NT2/D1 (cell line): ENCODE measurements around the gene MT1H.
"Not testable (repeated sequence)": the region's sequence is repeated elsewhere in the genome, so short reads cannot be mapped to it uniquely, and the experiment has no call there.

Experiments used
- DNase-seq: peaks from one replicate; pipeline ENCODE4 v3.0.0-alpha.2; 2011; ENCODE audit warnings: low read depth, low spot score
- H3K27me3 ChIP-seq: 2 replicates; pipeline ENCODE4 v1.6.0; 2011; ENCODE audit warnings: mild to moderate bottlenecking; ENCODE audit not compliant: insufficient read length, insufficient read depth
- H3K36me3 ChIP-seq: 2 replicates; pipeline ENCODE4 v1.6.1; 2011; ENCODE audit warnings: mild to moderate bottlenecking, low read length, mixed read lengths; ENCODE audit not compliant: insufficient read depth, insufficient read length
- H3K4me1 ChIP-seq: 2 replicates; pipeline ENCODE4 v1.5.1; 2011; ENCODE audit not compliant: insufficient read depth, insufficient read length
- H3K4me3 ChIP-seq: 2 replicates; pipeline ENCODE4 v1.5.1; 2011; ENCODE audit warnings: low read depth; ENCODE audit not compliant: insufficient read length
- H3K9ac ChIP-seq: 2 replicates; pipeline ENCODE4 v1.6.0; 2011; ENCODE audit warnings: low read depth; ENCODE audit not compliant: insufficient read length
- H3K9me3 ChIP-seq: 2 replicates; pipeline ENCODE4 v1.5.1; 2011; ENCODE audit warnings: mild to moderate bottlenecking, low read length; ENCODE audit not compliant: insufficient read depth
- SUZ12 ChIP-seq: IDR thresholded peaks from 2 replicates; pipeline ENCODE4 v1.6.1; 2011; ENCODE audit not compliant: insufficient read length, insufficient read depth; ENCODE audit errors: extremely low read depth
- YY1 ChIP-seq: IDR thresholded peaks from 2 replicates; pipeline ENCODE4 v1.6.1; 2011; ENCODE audit not compliant: insufficient read length, insufficient read depth
- ZNF274 ChIP-seq: IDR thresholded peaks from 2 replicates; pipeline ENCODE4 v1.6.1; 2011; ENCODE audit warnings: mild to moderate bottlenecking, low read depth, low read length

Gene MT1H

GRCh38 chr16:56657555-56658326 is 11.9 kb upstream of the MT1H start, which contains the start of gene MT1F:
MT1F (plus strand) TSS chr16:56657959; CDS start chr16:56658059, 100 bp downstream.
- H3K9me3 ChIP-seq, result no peaks in the 10 kb centered on the region
- no peak for TF ChIP-seq YY1
- TF ChIP-seq ZNF274, result no peak
- no peak for TF ChIP-seq SUZ12
- H3K4me1 ChIP-seq, result no peaks in the 10 kb centered on the region
- H3K36me3 ChIP-seq, result peaks cover 31% of the 10 kb centered on the region
- peak; percentile 90 for DNase-seq
- H3K9ac ChIP-seq, result peak within 1 kb of the TSS; percentile 95
- peak within 1 kb of the TSS; percentile 92 for H3K4me3 ChIP-seq
- H3K27me3 ChIP-seq, result no peaks in the 10 kb centered on the region

DNA sequence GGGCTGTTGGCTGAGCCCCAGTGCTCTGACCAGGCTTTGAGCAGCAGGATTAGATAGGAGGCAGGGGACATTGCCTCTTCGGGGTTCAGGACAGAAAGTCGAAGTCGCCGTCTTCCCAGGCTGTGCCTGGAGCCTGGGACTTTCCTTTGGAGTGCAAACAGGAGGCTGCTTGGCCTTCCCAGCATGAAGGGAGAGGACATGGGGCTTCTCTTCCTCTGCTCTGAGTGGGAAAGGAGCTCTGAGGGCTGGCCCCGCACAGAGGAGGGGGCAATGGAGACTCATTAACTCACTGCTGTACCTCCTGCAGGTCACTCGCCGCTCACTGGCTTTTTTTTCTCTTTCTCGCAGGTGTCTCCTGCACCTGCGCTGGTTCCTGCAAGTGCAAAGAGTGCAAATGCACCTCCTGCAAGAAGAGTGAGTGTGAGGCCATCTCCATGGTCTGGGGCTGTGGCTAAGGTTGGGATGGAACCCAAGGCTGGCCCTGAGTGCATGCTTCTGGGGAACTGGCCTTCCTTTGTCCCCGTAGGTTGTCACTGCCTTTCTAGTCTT is 11.2 kb upstream of the MT1H start:
- Histone ChIP-seq H3K27me3 (no peaks in the 10 kb centered on the region), H3K4me3 (peak overlapping the region; percentile 92), H3K9ac (peak overlapping the region; percentile 79), H3K9me3 (no peaks in the 10 kb centered on the region), H3K4me1 (no peaks in the 10 kb centered on the region), H3K36me3 (peaks cover 31% of the 10 kb centered on the region)
- TF ChIP-seq ZNF274 (no peak), SUZ12 (no peak)
- no peak for DNase-seq

DNA sequence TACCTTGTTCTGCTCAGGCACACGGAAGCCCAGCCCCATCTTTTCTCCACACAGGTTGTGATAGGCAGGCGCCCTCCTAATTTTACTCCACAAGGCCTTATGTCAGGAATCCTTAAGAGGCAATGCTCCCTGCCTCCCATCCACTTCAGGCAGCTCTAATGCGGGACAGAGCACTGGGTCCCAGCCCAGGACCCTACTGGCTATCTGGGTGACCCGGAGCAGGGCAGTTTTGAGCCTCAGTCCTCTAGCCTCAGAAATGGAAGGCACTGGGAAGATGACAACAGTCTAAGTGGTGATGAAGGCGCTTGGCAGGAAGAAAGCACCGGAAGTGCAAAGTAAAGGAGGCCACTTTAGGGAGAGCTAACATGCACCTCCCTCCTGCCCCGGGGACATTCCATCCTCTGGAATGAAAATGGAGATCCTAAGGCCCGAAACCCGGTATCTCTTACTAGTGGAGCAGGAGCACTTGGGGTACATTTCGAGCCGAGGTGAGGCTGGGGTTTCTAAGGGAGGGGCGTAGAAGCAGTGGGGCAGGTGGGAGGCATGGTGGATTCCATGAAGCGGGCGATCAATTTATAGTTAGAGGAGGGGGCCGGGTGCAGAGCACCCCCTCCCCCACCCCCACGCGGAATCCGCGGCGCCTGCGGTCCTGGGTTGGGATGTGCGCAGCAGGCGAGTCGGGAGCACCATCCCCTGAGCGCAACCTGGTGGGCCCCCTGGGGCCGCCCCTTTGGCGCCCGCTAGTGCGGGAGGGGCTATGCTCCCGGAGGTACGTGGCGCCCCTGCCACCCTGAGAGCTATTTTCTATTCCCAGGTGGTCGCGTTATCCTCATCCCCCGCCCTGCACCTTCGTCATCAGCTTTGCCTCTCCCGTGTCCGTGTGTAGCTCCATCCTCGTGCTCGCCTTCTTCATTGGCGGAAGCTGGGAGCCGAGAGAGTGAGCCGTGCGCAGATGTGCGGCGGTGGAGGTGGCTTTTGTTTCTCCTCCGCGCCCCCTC is 7.0 kb upstream of the MT1H start:
- Histone ChIP-seq H3K27me3 (no peaks in the 10 kb centered on the region), H3K4me1 (no peaks in the 10 kb centered on the region), H3K36me3 (peaks cover 31% of the 10 kb centered on the region), H3K9me3 (no peaks in the 10 kb centered on the region), H3K9ac (no peak overlapping the region), H3K4me3 (no peak overlapping the region)
- TF ChIP-seq YY1, result no peak
- no peak for DNase-seq

DNA sequence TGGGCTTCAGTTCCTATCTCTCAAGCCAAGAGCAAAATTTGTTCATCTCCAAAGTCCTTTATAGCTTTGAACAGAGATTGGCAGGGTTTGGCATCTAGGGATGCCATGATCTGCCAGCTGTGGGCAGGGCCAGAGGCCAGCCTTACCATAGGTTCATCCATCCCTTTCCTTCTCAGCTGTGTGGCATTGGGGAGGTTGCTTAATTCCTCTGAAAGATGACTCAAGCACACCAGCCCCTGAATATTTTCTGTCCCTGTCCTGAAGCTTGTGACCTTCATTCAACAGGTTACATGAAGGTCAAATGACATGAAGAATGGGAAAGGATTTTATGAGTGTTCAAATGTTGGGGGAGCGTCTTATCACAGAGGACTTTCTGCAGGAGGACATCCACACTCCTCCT is 5.1 kb upstream of the MT1H start:
- DNase-seq, result no peak
- no peak overlapping the region for H3K4me3 ChIP-seq
- TF ChIP-seq ZNF274 (no peak), YY1 (no peak), SUZ12 (no peak)
- H3K4me1 ChIP-seq, result no peaks in the 10 kb centered on the region
- no peaks in the 10 kb centered on the region for H3K9me3 ChIP-seq
- H3K27me3 ChIP-seq, result no peaks in the 10 kb centered on the region
- peaks cover 21% of the 10 kb centered on the region for H3K36me3 ChIP-seq
- no peak overlapping the region for H3K9ac ChIP-seq

GRCh38 chr16:56665286-56666261 is 4.0 kb upstream of the MT1H start:
- not testable (repeated sequence) for H3K9me3 ChIP-seq, H3K4me1 ChIP-seq, H3K9ac ChIP-seq, H3K4me3 ChIP-seq, H3K36me3 ChIP-seq, DNase-seq, H3K27me3 ChIP-seq

DNA sequence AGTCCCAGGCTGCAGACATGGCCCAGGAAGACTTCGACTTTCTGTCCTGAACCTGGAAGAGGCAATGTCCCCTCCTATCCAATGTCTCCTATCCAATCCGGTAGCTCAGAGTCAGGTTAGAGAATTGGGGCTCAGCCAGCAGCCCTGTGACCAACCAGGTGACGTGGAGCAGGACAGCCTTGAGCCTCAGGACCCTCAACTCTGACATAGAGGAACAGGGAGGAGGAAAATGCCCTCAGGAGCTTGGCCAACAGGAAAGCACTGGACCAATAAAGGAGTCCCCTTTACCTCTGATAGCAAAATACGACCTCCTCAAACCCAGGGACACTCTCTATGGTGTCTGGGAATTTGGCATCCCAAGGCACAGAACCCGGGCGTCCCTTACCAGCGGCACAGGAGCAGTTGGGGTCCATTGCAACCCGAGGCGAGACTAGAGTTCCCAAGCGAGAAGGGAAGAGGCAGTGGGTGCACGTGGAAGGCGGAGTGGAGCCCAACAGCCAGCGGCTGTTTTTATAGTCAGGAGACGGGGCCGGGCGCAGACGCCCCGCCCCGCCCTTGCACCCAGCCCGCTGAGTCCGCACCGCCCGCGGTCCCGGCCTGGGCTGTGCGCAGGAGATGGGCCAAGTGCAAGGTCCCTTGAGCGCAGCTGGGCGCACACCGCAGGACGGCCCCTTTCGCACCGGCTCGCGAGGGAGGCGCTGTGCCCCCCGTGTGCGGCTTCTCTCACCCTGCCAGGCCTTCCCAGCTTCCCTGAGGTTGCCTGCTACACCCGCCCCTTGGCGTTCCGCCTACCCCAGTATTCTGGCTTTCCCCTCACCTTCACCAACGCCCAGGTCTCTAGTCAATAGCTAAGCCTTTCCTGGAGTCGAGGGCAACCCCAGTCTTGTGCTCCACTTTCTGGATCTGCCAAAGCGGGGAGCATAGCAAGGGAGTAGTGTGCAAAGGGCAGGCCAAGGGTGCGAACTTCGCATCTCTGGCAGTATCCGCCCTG is 1.7 kb upstream of the MT1H start, which contains the start of gene MT1G:
TSS of gene MT1G (minus strand) at position 485 of the 991 bp plus-strand sequence. CDS start at position 413, 72 bp downstream.
- Histone ChIP-seq H3K4me1 (no peaks in the 10 kb centered on the region), H3K36me3 (no peaks in the 10 kb centered on the region), H3K9me3 (no peaks in the 10 kb centered on the region), H3K4me3 (no peak within 1 kb of the TSS), H3K27me3 (peaks cover 7% of the 10 kb centered on the region), H3K9ac (no peak within 1 kb of the TSS)
- no peak for DNase-seq
- no peak for TF ChIP-seq SUZ12
- no peak for TF ChIP-seq YY1
- TF ChIP-seq ZNF274, result no peak
